ENCODE data around the gene APLNR.
"Not testable (repeated sequence)": the region's sequence is repeated elsewhere in the genome, so short reads cannot be mapped to it uniquely, and the experiment has no call there.

The APLNR gene

DNA sequence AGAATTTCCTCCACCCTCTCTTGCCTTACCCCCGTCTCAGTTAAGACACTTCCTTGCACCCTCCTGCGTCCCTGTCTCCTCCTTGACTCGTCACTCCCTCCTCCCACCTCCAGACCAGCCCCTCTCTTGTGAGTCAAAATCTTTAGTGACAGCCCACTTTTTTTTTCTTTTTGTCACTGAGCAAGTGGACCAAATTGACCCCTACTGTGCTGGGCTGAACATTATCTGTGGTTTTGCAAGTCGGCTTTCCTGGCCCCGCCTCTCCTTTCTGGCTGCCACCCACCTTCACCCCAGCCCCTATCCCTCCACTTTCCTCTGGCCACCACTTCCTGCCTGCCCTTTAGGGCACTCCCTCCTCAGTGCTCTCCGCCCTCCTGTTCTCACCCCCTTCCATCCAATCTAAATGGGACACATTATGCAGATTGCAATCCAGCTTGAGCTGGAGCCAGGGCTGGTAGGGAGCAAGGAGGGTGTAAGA, at the start of gene APLNR:
Gene APLNR, minus strand, starts transcription at position 47 of the 478 bp plus-strand sequence. CDS start 246 bp downstream, outside the sequence.
- no peak for TF ChIP-seq ZNF274 (IDR thresholded peaks at IDR 0.05; ENCODE audit: low read depth, low read length)
- H3K4me3 ChIP-seq (ENCODE audit: low read length) = no peak within 1 kb of the TSS

DNA sequence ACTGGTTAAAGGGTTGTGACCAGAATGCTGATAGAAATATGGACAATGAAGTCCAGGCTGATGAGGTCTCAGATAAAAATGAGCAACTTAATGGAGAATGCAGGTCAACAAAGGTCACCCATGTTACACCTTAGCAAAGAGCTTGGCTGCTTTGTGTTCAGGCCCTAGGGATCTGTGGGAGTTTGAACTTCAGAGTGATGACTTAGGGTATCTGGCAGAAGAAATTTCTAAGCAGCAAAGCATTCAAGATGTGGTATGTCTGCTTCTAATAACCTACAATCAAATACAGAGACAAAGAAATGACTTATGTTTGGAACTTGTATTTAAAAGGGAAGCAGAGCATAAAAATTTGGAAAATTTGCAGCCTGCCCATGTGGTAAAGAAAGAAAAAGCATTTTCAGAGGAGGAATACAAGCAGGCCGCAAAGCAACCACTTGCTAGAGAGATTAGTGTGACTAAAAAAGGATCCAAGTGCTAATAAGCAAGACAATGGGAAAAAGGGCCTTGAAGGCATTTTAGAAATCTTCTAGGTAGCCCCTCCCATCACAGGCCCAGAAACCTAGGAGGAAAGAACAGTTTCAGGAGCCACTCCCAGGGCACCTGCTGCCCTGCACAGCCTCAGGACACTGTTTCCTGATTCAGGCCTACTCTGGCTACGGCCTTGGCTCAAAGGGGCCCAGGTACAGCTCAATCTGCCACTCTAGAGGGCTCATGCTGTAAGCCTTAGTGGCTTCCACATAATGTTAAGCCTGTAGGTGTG, 46.4 kb upstream of the APLNR start:
- no peak for TF ChIP-seq ZNF274 (IDR thresholded peaks at IDR 0.05; ENCODE audit: low read depth, low read length)

DNA sequence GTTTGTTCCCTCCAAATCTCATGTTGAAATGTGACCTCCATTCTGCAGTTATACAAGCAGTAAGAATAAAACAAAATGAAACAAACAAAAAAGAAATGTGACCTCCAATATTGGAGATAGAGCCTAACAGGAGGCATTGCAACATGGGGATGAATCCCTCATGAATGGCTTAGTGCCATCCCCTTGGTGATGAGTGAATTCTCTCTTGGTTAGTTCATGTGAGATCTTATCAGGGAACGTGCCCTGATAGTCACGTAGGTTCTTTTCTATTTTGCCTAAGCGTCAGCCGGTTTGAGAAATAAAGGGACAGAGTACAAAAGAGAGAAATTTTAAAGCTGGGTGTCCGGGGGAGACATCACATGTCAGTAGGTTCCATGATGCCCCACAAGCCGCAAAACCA, 44.5 kb upstream of the APLNR start:
- not testable (repeated sequence) for H3K4me3 ChIP-seq (ENCODE audit: low read length)

More for the DNA sequence above, 46.4 kb upstream of the APLNR start:
- H3K4me3 ChIP-seq (ENCODE audit: low read length) = no peak overlapping the region

DNA sequence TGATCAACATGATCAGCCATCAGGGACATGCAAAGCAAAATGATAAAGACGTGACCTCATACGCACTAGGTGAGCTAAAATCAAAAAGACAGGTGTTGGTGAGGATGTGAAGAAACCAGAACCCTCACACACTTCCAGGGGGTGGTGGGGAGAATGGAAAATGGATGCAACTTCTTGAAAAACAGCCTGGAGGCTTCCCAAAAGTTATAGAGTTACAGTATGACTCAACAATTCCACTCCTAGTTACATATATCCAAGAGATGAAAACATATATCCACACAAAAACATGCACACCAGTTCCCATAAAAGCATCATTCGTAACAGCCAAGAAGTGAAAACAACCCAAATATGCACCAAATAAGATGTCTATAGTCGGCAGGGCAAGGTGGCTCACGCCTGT, 42.1 kb upstream of the APLNR start:
- TF ChIP-seq ZNF274 (IDR thresholded peaks at IDR 0.05; ENCODE audit: low read depth, low read length) = no peak
- H3K4me3 ChIP-seq (ENCODE audit: low read length) = no peak overlapping the region

DNA sequence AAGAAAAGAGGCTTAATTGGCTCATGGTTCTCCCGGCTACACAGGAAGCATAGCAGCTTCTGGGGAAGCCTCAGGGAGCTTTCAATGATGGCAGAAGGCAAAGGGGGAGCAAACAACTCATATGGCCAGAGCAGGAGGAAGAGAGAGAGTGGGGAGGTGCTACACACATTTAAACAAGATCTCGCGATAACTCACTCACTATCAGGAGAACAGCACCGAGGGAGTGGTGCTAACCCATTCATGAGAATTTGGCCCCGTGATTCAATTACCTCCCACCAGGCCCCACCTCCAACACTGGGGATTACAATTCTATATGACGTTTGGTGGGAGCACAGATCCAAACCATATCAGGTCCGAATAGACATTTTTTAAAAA, 41.7 kb upstream of the APLNR start:
- H3K4me3 ChIP-seq (ENCODE audit: low read length) = no peak overlapping the region
- TF ChIP-seq ZNF274 (IDR thresholded peaks at IDR 0.05; ENCODE audit: low read depth, low read length) = no peak

DNA sequence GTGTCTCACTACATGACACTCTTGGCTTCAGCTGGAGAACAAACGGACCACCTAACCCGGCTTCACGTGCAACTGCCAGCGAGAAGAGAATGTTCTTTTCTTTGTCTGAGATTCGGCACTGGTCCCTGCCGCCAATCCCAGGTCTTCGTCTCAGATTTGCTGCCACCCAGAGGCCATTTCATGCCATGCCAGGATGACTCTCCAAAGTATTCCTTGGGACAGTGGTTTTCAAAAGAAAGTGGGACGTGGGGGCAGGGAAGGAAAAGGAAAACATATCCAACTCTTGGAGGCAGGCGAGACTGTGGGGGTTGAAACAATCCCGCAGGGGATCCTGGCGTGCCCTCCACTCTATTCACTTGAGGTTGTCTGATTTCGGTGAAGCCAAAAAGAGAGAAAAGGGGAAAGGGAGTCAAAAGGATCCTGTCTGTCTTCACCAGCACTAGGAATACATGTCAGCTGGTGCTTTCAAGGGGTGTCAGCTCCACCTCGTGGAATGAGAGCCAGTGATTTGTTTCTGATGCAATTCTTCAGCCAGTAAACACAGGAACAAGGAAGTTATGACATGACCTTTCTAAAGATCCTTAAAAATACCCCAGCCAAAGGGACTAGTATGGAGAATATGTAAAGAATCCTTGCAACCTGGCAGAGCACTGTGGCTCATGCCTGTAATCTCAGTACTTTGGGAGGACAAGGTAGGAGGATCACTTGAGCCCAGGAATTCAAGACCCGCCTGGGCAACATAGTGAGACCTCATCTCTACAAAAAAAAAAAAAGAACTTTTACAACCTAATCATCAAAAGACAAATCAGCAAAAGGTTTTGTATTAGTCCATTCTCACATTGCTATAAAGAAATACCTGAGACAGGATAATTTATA, 41.0 kb upstream of the APLNR start:
- no peak for TF ChIP-seq ZNF274 (IDR thresholded peaks at IDR 0.05; ENCODE audit: low read depth, low read length)
- H3K4me3 ChIP-seq (ENCODE audit: low read length) = no peak overlapping the region

DNA sequence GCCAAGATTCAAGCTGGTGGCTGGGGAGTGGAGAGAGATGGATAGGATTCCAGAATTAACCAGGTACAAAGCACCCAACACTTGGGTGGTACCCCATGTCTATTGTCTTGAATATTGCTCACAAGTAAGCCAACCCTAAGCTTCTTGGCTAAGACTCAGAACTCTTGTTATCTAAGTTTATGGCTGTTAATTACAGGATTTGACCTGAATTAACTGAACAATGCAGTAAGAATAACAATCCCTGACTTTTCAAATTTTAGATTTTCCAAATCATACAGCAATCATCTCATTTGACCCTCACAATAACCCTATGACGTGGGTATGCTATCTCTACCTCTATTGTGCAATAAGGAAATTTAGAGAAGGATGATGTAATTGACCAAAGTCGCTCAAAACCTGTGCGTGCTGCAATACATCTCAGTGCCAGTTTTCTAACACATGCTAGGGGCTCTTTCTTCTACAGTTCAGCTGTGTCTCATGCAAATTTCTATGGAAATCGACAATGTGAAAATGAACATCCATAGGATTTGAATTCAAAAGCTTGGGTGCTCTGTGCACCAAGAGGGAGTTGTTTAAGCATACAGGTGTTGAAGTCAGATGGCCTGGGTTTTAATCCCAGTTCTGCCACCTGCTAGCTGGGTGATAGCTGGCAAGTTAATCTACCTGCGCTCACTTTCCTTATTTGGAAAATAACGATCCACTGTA, 40.1 kb upstream of the APLNR start:
- TF ChIP-seq ZNF274 (IDR thresholded peaks at IDR 0.05; ENCODE audit: low read depth, low read length) = no peak
- H3K4me3 ChIP-seq (ENCODE audit: low read length) = no peak overlapping the region

DNA sequence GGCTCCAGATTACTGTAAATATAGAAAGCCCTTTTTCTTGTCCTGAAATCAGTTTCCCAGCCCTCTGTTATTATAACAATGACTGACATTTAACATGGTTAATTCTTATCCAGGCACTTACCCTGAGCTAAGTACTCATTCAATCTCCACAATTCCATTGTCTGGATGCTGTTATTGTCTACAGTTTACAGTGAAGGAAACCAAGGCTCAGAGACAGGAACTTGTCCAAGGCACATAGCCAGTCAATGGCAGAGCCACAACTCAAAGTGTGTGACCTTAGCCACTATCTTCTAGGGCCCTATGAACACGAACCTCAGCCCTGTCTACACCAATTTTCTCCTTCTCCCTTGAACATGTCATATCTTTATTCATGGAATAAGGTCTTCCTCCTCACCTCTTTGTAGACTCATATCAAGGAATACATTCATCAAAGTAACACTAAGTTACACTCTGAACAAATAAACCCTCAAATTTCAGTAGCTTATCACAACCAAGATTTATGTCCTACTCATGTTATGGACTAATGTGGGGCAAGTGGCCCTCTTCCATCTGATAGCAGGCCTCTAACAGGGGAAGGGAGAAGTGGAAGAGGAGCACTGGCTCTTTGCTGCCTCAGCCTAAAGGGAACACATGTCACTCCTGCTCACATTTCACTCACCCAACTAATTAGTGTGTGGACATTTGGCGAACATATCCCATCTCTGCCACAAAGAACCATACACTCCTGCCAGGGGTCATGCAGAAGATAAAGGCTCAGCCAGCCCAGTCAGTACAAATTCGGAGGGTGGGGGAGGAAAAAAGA, 39.3 kb upstream of the APLNR start:
- no peak overlapping the region for H3K4me3 ChIP-seq (ENCODE audit: low read length)
- no peak for TF ChIP-seq ZNF274 (IDR thresholded peaks at IDR 0.05; ENCODE audit: low read depth, low read length)

DNA sequence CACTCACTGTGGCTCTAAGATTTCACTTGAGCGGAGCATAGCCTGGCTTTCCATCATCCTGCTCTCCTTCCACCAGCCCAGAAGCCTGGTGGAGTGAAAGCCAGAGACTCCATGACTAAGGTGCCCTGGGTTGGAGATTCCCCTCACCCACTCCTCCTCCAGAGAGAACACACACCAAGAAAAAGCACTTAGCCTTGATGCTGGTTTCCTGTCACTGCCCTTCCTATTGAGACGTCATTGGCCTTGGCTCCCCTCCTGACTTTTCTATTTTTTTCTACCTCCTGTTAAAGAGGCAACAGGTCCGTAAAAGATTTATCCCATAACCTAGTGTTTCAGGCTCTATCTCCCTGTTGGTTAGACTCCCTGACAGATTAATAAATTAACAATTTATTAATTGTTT, 38.5 kb upstream of the APLNR start:
- no peak for TF ChIP-seq ZNF274 (IDR thresholded peaks at IDR 0.05; ENCODE audit: low read depth, low read length)
- no peak overlapping the region for H3K4me3 ChIP-seq (ENCODE audit: low read length)

DNA sequence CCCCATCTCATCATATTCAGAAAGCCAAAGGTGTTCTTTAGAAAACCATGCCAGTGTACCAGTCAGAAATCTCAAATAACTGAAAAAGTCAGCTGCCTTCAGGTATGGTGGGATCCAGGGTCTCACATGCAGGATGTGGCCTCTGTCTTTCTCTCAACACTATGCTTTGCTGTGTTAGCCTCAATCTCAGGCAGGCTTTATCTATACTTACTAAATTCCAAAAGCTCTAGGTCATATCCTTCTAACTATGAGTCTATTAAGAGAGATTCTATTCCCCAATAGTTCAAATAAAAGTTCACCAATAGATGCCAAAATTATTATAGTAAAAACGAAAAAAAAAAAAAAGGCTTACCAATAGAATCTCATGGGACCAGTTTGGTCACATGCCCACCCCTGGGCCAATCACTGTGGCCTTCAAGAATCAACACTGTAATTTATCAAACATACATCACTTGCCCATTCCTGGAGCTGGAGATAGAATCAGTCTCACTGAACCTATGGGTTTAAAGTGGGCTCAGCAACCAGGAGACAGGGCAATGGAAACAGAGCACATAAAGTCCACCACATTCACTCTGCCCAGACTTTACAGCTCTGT, 38.0 kb upstream of the APLNR start:
- no peak overlapping the region for H3K4me3 ChIP-seq (ENCODE audit: low read length)
- TF ChIP-seq ZNF274 (IDR thresholded peaks at IDR 0.05; ENCODE audit: low read depth, low read length) = no peak

DNA sequence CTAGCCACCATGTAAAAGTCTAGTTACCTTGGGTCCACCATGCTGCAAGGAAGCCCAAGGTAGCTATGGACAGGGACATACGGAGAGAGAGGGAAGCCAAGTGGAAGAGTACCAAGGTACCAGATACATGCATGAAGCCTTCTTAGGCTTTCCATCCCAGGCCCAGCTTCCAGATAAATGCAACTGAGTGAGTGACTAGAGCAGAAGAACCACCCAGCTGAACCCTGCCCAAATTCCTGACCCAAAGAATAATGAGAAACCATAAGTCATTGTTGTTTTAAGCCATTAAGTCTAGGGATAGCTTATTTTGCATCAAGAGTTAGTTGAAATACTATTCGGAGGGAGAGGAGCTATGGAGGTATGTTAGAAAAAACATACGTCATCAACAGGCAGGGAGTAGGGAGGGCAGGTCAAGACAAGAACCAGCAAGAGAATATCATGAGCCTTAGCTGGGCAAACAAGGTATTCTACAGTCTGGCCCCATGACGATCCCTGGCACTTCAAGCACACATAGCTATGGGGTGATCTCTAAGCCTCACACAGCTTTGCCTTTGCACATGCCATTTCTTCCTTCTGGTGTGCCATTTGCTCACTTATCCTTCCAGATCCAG, 36.5 kb upstream of the APLNR start:
- no peak overlapping the region for H3K4me3 ChIP-seq (ENCODE audit: low read length)
- no peak for TF ChIP-seq ZNF274 (IDR thresholded peaks at IDR 0.05; ENCODE audit: low read depth, low read length)

DNA sequence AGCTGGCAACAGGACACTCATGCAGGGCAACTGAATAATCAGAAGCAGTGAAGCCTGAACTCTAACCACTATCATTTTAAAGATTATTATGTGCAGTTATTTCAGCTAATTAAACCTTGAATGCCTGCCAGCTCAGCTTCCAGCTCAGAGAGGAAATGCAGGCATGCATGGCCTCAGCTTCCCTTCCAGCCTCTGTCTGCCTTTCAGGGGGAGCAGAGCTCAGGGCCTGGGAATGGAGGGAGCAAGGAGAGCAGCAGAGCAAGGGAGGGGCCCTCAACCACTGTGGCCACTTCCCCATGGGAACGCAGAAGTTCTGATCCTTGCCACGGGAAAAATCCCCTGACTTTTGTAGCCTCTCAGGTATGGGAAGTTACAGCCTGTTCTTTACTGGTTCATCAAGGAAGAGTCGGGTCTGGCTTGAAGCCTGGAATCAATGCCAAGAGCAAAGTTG, 32.5 kb upstream of the APLNR start:
- no peak for TF ChIP-seq ZNF274 (IDR thresholded peaks at IDR 0.05; ENCODE audit: low read depth, low read length)
- H3K4me3 ChIP-seq (ENCODE audit: low read length) = no peak overlapping the region

DNA sequence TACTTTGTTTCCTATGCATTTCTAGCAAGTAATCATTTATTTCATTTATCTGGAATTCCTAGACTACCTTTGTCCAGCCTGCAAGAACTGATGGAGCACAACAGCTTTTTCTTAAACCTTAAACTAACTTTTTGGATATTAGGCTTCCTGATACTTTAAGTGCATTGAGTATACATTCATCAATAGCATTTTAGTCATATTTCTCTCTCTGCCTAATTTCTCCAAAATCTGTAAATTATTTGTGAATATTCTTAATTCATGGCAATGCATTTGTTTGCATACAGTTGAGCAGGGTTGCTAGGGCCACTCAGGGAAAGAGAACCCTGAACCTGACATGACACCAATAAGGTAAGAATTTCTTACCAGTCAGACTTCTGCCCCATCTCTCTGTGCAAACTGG, 29.1 kb upstream of the APLNR start:
- no peak overlapping the region for H3K4me3 ChIP-seq (ENCODE audit: low read length)
- no peak for TF ChIP-seq ZNF274 (IDR thresholded peaks at IDR 0.05; ENCODE audit: low read depth, low read length)

Data from GM08714 (cell line).